GM18873 (cell line): ENCODE results near the gene ADIPOR2.

Experiments used
- ATAC-seq: cut with Tn5 transposase; IDR thresholded peaks from one replicate; pipeline ENCODE4 v1.9.1; 2021; ENCODE audit warnings: mild to moderate bottlenecking, moderate library complexity, moderate number of reproducible peaks; ENCODE audit not compliant: unreplicated experiment, low FRiP score

Gene ADIPOR2

GRCh38 chr12:1826401-1826800 lies 135.5 kb downstream of the ADIPOR2 start:
- no peak for ATAC-seq

GRCh38 chr12:1826867-1827705 lies 136.2 kb downstream of the ADIPOR2 start:
- ATAC-seq: no peak

- no peak for ATAC-seq
These were observed 137.2 kb downstream of the ADIPOR2 start for GRCh38 chr12:1827826-1828805.

GRCh38 chr12:1828856-1829255 lies 138.0 kb downstream of the ADIPOR2 start:
- no peak for ATAC-seq

- ATAC-seq: no peak
These were observed 138.5 kb downstream of the ADIPOR2 start for GRCh38 chr12:1829306-1829900.

- ATAC-seq: no peak
These were observed 139.6 kb downstream of the ADIPOR2 start for GRCh38 chr12:1830401-1830845.

- no peak for ATAC-seq
These were observed 140.4 kb downstream of the ADIPOR2 start for GRCh38 chr12:1830981-1831963.

- ATAC-seq: no peak
These were observed 142.1 kb downstream of the ADIPOR2 start for GRCh38 chr12:1832801-1833595.

GRCh38 chr12:1833596-1834028 lies 142.7 kb downstream of the ADIPOR2 start:
- no peak for ATAC-seq

GRCh38 chr12:1834186-1834925 lies 143.5 kb downstream of the ADIPOR2 start:
- no peak for ATAC-seq

GRCh38 chr12:1835211-1836131 lies 144.6 kb downstream of the ADIPOR2 start:
- ATAC-seq: no peak

GRCh38 chr12:1836241-1836803 lies 145.5 kb downstream of the ADIPOR2 start:
- no peak for ATAC-seq

GRCh38 chr12:1836854-1837421 lies 146.1 kb downstream of the ADIPOR2 start:
- no peak for ATAC-seq

- ATAC-seq: no peak
These were observed 146.8 kb downstream of the ADIPOR2 start for GRCh38 chr12:1837541-1838204.
